Natural killer cell treated with Interleukin-12 subunit alpha and Interleukin-12 subunit beta and Interleukin-15 and Interleukin-18, amount 100 ng/mL, for 72 hours (primary cell): ENCODE data around the gene LOXL3. TPM values are rescaled to one million over a fixed set of nuclear protein-coding genes. Genes with fewer than 3 reads are reported as not detected.
"Not testable (repeated sequence)": the region's sequence is repeated elsewhere in the genome, so short reads cannot be mapped to it uniquely, and the experiment has no call there.

Source experiments
- ATAC-seq, 2 donors: fragments of 150-1000 bp; cut with Tn5 transposase in 1 of 2; sonication (Bioruptor Pico), chemical (Tn5 transposase) in 1 of 2; 2 replicates each; pipeline ENCODE4 v1.10.0; 2021
- DNase-seq: peaks from one replicate; pipeline ENCODE4 v3.0.0; 2022; ENCODE audit warnings: low spot score
- H3K27ac Mint-ChIP-seq, 2 donors: 1 replicate in 1 of 2; 2 replicates in 1 of 2; pipeline ENCODE4 v1.8.0; 2022; ENCODE audit warnings: mixed read lengths in 2 of 2, mild to moderate bottlenecking in 1 of 2, moderate library complexity in 1 of 2
- H3K27me3 Mint-ChIP-seq, 2 donors: 1 replicate in 1 of 2; 2 replicates in 1 of 2; pipeline ENCODE4 v1.8.0; 2022; ENCODE audit warnings: mixed read lengths in 2 of 2
- H3K36me3 Mint-ChIP-seq: one replicate; pipeline ENCODE4 v1.8.0; 2022; ENCODE audit warnings: mixed read lengths
- H3K4me1 Mint-ChIP-seq, 2 donors: 1 replicate in 1 of 2; 2 replicates in 1 of 2; pipeline ENCODE4 v1.8.0; 2022; ENCODE audit warnings: low read depth in 2 of 2, mixed read lengths in 2 of 2, mild to moderate bottlenecking in 1 of 2
- H3K4me3 Mint-ChIP-seq: one replicate; pipeline ENCODE4 v1.8.0; 2022; ENCODE audit warnings: mixed read lengths
- H3K9me3 Mint-ChIP-seq: 2 replicates; pipeline ENCODE4 v1.8.0; 2022; ENCODE audit warnings: mixed read lengths
- total RNA-seq, 2 donors: library from RNA; stranded (reverse); gene quantifications; one replicate each; pipeline ENCODE4 v1.2.3, GENCODE V29; 2022

Gene LOXL3
- total RNA-seq, 2 donors from 2014 or later: 1.2 to 2.7 TPM

GRCh38 chr2:74498500-74499266, 55.1 kb downstream of the LOXL3 start:
- H3K36me3 Mint-ChIP-seq: peaks cover 5% of the 10 kb centered on the region
- peak overlapping the region; percentile 90 for H3K4me3 Mint-ChIP-seq
- no peaks in the 10 kb centered on the region for H3K27me3 Mint-ChIP-seq
- DNase-seq (peak; percentile 61), ATAC-seq (peak; percentile 76)
- peak overlapping the region; percentile 83 to 85 for H3K27ac Mint-ChIP-seq
- peaks cover 24 to 32% of the 10 kb centered on the region in 2 donors for H3K4me1 Mint-ChIP-seq
- H3K9me3 Mint-ChIP-seq: no peaks in the 10 kb centered on the region

- Mint-ChIP-seq H3K27me3 (no peaks in the 10 kb centered on the region), H3K36me3 (peaks cover 7% of the 10 kb centered on the region), H3K27ac (peak overlapping the region; percentile 83 to 85), H3K4me1 (peaks cover 24 to 32% of the 10 kb centered on the region in 2 donors), H3K9me3 (no peaks in the 10 kb centered on the region), H3K4me3 (peak overlapping the region; percentile 90)
- ATAC-seq: peak; percentile 66 to 68
- peak; percentile 65 for DNase-seq
These were observed 55.8 kb downstream of the LOXL3 start for GRCh38 chr2:74497777-74498499.

- no peaks in the 10 kb centered on the region for H3K27me3 Mint-ChIP-seq
- ATAC-seq (no peak), DNase-seq (peak; percentile 42)
- H3K27ac Mint-ChIP-seq: peak overlapping the region; percentile 83 to 85
- no peaks in the 10 kb centered on the region for H3K9me3 Mint-ChIP-seq
- H3K4me1 Mint-ChIP-seq: peaks cover 23 to 28% of the 10 kb centered on the region in 2 donors
- H3K36me3 Mint-ChIP-seq: peaks cover 7% of the 10 kb centered on the region
- H3K4me3 Mint-ChIP-seq: peak overlapping the region; percentile 90
These were observed 56.6 kb downstream of the LOXL3 start for GRCh38 chr2:74496997-74497776.

GRCh38 chr2:74495440-74495839, 58.3 kb downstream of the LOXL3 start:
- Mint-ChIP-seq H3K27me3 (no peaks in the 10 kb centered on the region), H3K36me3 (peaks cover 18% of the 10 kb centered on the region), H3K4me1 (peaks cover 13 to 20% of the 10 kb centered on the region in 2 donors), H3K9me3 (no peaks in the 10 kb centered on the region), H3K4me3 (no peak overlapping the region), H3K27ac (no peak overlapping the region)
- ATAC-seq: no peak
- no peak for DNase-seq

GRCh38 chr2:74493546-74493945, 60.2 kb downstream of the LOXL3 start:
- Mint-ChIP-seq H3K9me3 (no peaks in the 10 kb centered on the region), H3K36me3 (peaks cover 20% of the 10 kb centered on the region), H3K27me3 (no peaks in the 10 kb centered on the region), H3K4me3 (no peak overlapping the region), H3K4me1 (peaks cover 13 to 17% of the 10 kb centered on the region in 2 donors), H3K27ac (peak overlapping the region in 1 of 2 donors; percentile 47)
- DNase-seq: no peak
- ATAC-seq: no peak

GRCh38 chr2:74491648-74492544, 61.8 kb downstream of the LOXL3 start:
- ATAC-seq (no peak), DNase-seq (peak; percentile 44)
- H3K4me3 Mint-ChIP-seq: no peak overlapping the region
- H3K9me3 Mint-ChIP-seq: no peaks in the 10 kb centered on the region
- peaks cover 22% of the 10 kb centered on the region for H3K36me3 Mint-ChIP-seq
- H3K4me1 Mint-ChIP-seq: peaks cover 6% of the 10 kb centered on the region in 2 donors
- H3K27ac Mint-ChIP-seq: no peak overlapping the region
- no peaks in the 10 kb centered on the region for H3K27me3 Mint-ChIP-seq

GRCh38 chr2:74489906-74490305, 63.8 kb downstream of the LOXL3 start:
- Mint-ChIP-seq H3K27me3 (no peaks in the 10 kb centered on the region), H3K4me1 (peaks cover 6 to 9% of the 10 kb centered on the region in 2 donors), H3K27ac (no peak overlapping the region), H3K4me3 (no peak overlapping the region), H3K9me3 (no peaks in the 10 kb centered on the region), H3K36me3 (peaks cover 31% of the 10 kb centered on the region)
- no peak for ATAC-seq
- DNase-seq: no peak

- H3K27ac Mint-ChIP-seq: no peak overlapping the region
- no peak overlapping the region for H3K4me3 Mint-ChIP-seq
- H3K9me3 Mint-ChIP-seq: no peaks in the 10 kb centered on the region
- H3K27me3 Mint-ChIP-seq: no peaks in the 10 kb centered on the region
- peaks cover 27% of the 10 kb centered on the region for H3K36me3 Mint-ChIP-seq
- peaks cover 6 to 9% of the 10 kb centered on the region in 2 donors for H3K4me1 Mint-ChIP-seq
- DNase-seq: peak; percentile 35
- no peak for ATAC-seq
These were observed 64.9 kb downstream of the LOXL3 start for GRCh38 chr2:74488643-74489481.

GRCh38 chr2:74486141-74486540, 67.6 kb downstream of the LOXL3 start:
- Mint-ChIP-seq H3K4me1 (peaks cover 15 to 16% of the 10 kb centered on the region in 2 donors), H3K27me3 (no peaks in the 10 kb centered on the region), H3K36me3 (peaks cover 20% of the 10 kb centered on the region), H3K27ac (no peak overlapping the region), H3K4me3 (no peak overlapping the region), H3K9me3 (no peaks in the 10 kb centered on the region)
- ATAC-seq (no peak), DNase-seq (no peak)

- DNase-seq, H3K9me3 Mint-ChIP-seq, H3K27me3 Mint-ChIP-seq, ATAC-seq: not testable (repeated sequence)
- peaks cover 10% of the 10 kb centered on the region for H3K36me3 Mint-ChIP-seq
- H3K4me1 Mint-ChIP-seq: peaks cover 21 to 27% of the 10 kb centered on the region in 2 donors
- peak overlapping the region; percentile 90 to 93 for H3K27ac Mint-ChIP-seq
- peak overlapping the region; percentile 98 for H3K4me3 Mint-ChIP-seq
These were observed 70.0 kb downstream of the LOXL3 start for GRCh38 chr2:74483675-74484164.

GRCh38 chr2:74482801-74483674, 70.7 kb downstream of the LOXL3 start, which contains the start of the genes CCDC142 and TTC31:
CCDC142 (minus strand) TSS chr2:74482998; CDS start chr2:74482837, 161 bp downstream.
TTC31 (plus strand) TSS chr2:74483081; CDS start chr2:74483096, 15 bp downstream.
- peak within 1 kb of the TSS; percentile 90 to 93 for H3K27ac Mint-ChIP-seq
- H3K36me3 Mint-ChIP-seq: peaks cover 10% of the 10 kb centered on the region
- peak within 1 kb of the TSS; percentile 98 for H3K4me3 Mint-ChIP-seq
- peaks cover 21 to 27% of the 10 kb centered on the region in 2 donors for H3K4me1 Mint-ChIP-seq
- H3K27me3 Mint-ChIP-seq: no peaks in the 10 kb centered on the region
- DNase-seq (peak; percentile 95), ATAC-seq (peak; percentile 96 to 97)
- no peaks in the 10 kb centered on the region for H3K9me3 Mint-ChIP-seq
